ENCODE measurements around the gene CDH22.

CDH22 gene

DNA sequence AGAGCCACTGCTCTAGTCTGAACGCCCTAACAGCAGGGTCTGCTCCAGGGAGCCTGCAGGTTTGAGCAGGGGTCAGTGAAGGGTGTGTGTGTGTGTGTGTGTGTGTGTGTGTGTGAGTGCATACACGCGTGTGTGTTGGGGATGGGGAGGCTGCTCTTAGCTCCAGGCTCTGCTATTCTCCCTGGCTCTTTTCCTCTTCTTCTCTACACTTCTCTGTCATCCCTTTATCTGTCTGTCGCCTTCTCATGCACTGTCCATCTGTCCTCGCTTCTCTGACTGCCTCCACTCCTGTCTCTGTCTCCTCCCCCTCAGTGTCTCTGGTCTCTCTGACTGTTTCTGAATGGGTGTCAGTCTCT lies 3.4 kb upstream of the CDH22 start:
- no peak for DNase-seq (ENCODE audit: low spot score)
- no peaks in the 10 kb centered on the region for H3K36me3 ChIP-seq (ENCODE audit: low read depth)
- H3K27me3 ChIP-seq (ENCODE audit: insufficient read depth, poor library complexity, severe bottlenecking): peaks cover 93% of the 10 kb centered on the region
- no peak overlapping the region for H3K4me3 ChIP-seq (ENCODE audit: severe bottlenecking)
- no peak for ATAC-seq (ENCODE audit: low read depth)
- no peak for TF ChIP-seq CTCF (IDR thresholded peaks at IDR 0.05; ENCODE audit: poor library complexity, severe bottlenecking)
- no peaks in the 10 kb centered on the region for H3K9me3 ChIP-seq (ENCODE audit: severe bottlenecking)
- H3K27ac ChIP-seq (ENCODE audit: poor library complexity, severe bottlenecking): no peak overlapping the region
- no peaks in the 10 kb centered on the region for H3K4me1 ChIP-seq (ENCODE audit: insufficient read depth, poor library complexity, severe bottlenecking)

- Histone ChIP-seq H3K4me1 (ENCODE audit: insufficient read depth, poor library complexity, severe bottlenecking) (no peaks in the 10 kb centered on the region), H3K27ac (ENCODE audit: poor library complexity, severe bottlenecking) (no peak overlapping the region), H3K4me3 (ENCODE audit: severe bottlenecking) (no peak overlapping the region), H3K9me3 (ENCODE audit: severe bottlenecking) (no peaks in the 10 kb centered on the region), H3K36me3 (ENCODE audit: low read depth) (no peaks in the 10 kb centered on the region), H3K27me3 (ENCODE audit: insufficient read depth, poor library complexity, severe bottlenecking) (peaks cover 97% of the 10 kb centered on the region)
- no peak for TF ChIP-seq CTCF (IDR thresholded peaks at IDR 0.05; ENCODE audit: poor library complexity, severe bottlenecking)
- ATAC-seq (ENCODE audit: low read depth) (no peak), DNase-seq (ENCODE audit: low spot score) (no peak)
These were observed 2.8 kb upstream of the CDH22 start for GRCh38 chr20:46311039-46311650.

DNA sequence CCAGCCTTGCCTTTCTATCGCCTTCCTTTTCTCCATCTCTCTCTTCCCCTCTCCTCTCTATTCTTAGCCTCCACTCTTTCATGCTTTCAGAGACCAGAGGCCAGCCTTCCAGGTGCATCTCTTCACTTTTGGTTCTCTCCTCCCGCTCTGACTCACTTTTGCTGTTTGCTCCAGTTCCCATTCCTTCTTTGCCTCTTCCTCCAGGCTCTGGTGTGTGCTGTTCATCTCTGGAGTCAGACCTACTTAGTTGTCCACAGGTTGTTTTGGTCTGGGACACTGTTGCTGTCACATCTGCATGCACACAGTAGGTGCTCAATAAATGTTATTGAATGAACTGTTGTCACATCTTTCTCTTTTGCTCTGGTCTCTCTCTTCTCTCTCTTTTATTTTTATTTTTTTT lies 1.6 kb upstream of the CDH22 start:
- H3K4me3 ChIP-seq (ENCODE audit: severe bottlenecking): no peak overlapping the region
- DNase-seq (ENCODE audit: low spot score): no peak
- no peak for TF ChIP-seq CTCF (IDR thresholded peaks at IDR 0.05; ENCODE audit: poor library complexity, severe bottlenecking)
- H3K9me3 ChIP-seq (ENCODE audit: severe bottlenecking): no peaks in the 10 kb centered on the region
- no peak overlapping the region for H3K27ac ChIP-seq (ENCODE audit: poor library complexity, severe bottlenecking)
- no peak for ATAC-seq (ENCODE audit: low read depth)
- no peaks in the 10 kb centered on the region for H3K36me3 ChIP-seq (ENCODE audit: low read depth)
- peaks cover 97% of the 10 kb centered on the region for H3K27me3 ChIP-seq (ENCODE audit: insufficient read depth, poor library complexity, severe bottlenecking)
- H3K4me1 ChIP-seq (ENCODE audit: insufficient read depth, poor library complexity, severe bottlenecking): no peaks in the 10 kb centered on the region

DNA sequence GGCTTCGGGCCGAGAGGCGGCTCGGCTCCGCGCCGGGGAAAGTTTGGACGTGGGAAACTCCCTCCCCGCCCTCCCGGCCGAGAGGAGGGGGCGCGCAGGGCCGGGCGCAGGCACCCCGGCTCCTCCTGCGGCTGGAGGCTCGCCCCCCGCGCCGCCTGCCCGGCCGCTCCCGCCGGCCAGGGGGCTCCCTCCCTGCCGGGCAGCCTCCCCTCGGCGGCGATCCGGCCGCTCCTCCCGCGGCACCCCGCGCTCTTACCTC lies 370 bp downstream of the CDH22 start:
- ATAC-seq (ENCODE audit: low read depth): no peak
- peaks cover 90% of the 10 kb centered on the region for H3K27me3 ChIP-seq (ENCODE audit: insufficient read depth, poor library complexity, severe bottlenecking)
- H3K36me3 ChIP-seq (ENCODE audit: low read depth): no peaks in the 10 kb centered on the region
- no peak overlapping the region for H3K27ac ChIP-seq (ENCODE audit: poor library complexity, severe bottlenecking)
- no peak for TF ChIP-seq CTCF (IDR thresholded peaks at IDR 0.05; ENCODE audit: poor library complexity, severe bottlenecking)
- no peaks in the 10 kb centered on the region for H3K4me1 ChIP-seq (ENCODE audit: insufficient read depth, poor library complexity, severe bottlenecking)
- DNase-seq (ENCODE audit: low spot score): no peak
- peak overlapping the region; percentile 29 for H3K4me3 ChIP-seq (ENCODE audit: severe bottlenecking)
- H3K9me3 ChIP-seq (ENCODE audit: severe bottlenecking): no peaks in the 10 kb centered on the region

DNA sequence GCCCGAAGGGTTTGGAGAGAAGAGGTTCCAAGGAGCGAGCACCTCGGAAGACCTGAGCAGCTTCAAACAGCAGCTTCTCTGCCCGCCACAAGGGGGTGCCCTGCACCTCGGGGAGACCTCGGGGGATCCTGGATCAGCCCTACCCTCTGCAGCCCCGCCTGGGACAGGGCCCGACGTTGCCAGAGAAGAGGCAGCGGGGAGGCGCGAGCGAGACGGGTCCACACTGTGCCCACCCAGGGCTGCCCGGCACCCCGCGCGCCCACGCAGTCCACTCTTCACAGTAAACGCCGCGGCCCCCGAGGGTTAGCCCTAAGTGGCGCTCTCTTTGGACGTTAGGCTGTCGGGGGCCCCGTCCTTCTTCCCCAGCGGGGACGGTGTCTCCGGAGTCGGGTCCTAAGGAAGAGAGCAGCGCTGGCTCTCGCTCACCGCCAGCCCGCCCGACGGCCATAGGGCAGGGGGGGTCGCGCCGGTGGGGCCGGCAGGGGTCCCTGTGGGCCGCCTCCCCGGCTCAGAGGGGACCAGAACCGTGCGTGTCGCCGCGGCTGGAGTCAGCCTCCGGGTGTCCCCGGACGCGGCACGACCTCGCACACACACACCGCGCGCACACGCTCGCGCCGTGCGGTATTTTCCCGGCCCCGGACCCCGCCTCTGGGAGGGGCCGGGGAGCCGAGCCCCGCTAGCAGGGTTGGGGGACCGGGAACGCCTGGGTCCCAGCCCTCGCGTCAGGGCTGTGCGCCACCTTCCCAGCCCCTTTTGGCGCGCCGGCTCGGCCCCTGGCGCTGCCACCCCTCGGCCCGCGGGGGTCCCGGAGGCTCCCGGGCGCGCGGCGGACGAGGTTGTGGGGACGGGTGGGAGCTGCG lies 929 bp downstream of the CDH22 start:
- H3K27me3 ChIP-seq (ENCODE audit: insufficient read depth, poor library complexity, severe bottlenecking): peaks cover 84% of the 10 kb centered on the region
- H3K36me3 ChIP-seq (ENCODE audit: low read depth): no peaks in the 10 kb centered on the region
- peak; percentile 99 for TF ChIP-seq CTCF (IDR thresholded peaks at IDR 0.05; ENCODE audit: poor library complexity, severe bottlenecking)
- H3K4me3 ChIP-seq (ENCODE audit: severe bottlenecking): peak overlapping the region; percentile 29
- no peaks in the 10 kb centered on the region for H3K4me1 ChIP-seq (ENCODE audit: insufficient read depth, poor library complexity, severe bottlenecking)
- ATAC-seq (ENCODE audit: low read depth) (peak; percentile 72), DNase-seq (ENCODE audit: low spot score) (peak; percentile 89)
- H3K9me3 ChIP-seq (ENCODE audit: severe bottlenecking): no peaks in the 10 kb centered on the region
- no peak overlapping the region for H3K27ac ChIP-seq (ENCODE audit: poor library complexity, severe bottlenecking)
